K562 (cell line): Measurements from ENCODE around the gene CCDC33. TPM values are rescaled to one million over a fixed set of nuclear protein-coding genes. Genes with fewer than 3 reads are reported as not detected.

ENCODE experiments used
- ATAC-seq: fragments of 200-7000 bp; cut with Tn5 transposase; 3 replicates; pipeline ENCODE4 v1.9.1; 2020; ENCODE audit warnings: moderate library complexity
- BruUV-seq: library from RNA; stranded (reverse); fragments of 400-500 nt; replicated peaks from 2 replicates; lab custom pipeline; 2021; lab: Mats Ljungman, UMichigan
- CTCF ChIA-PET: fragments of 300-600 bp; formaldehyde crosslinking; extraction: SDS; loops from one replicate; lab custom pipeline; 2021; ENCODE audit warnings: low intra/inter-chr PET ratio; lab: Yijun Ruan, JAX
- POLR2A ChIA-PET: fragments of 300-600, 350-650 bp; sonication (Branson Sonifier 250); formaldehyde crosslinking; extraction: SDS; loops from one replicate; lab custom pipeline; 2021; ENCODE audit warnings: antibody characterized with exemption, inconsistent platforms; lab: Yijun Ruan, JAX
- DNase-seq, 4 experiments: peaks; one replicate each; pipeline versions ENCODE4 v3.0.0 to v3.0.0-alpha.2; 2011 to 2018; ENCODE audit warnings: low spot score in 3 of 4, mixed read lengths in 3 of 4; ENCODE audit errors: extremely low read depth in 1 of 4
- FAIRE-seq: peaks from 2 replicates; lab custom pipeline; 2011; peaks lifted over from hg19 to GRCh38; lab: Jason Lieb, UNC
- H2AFZ ChIP-seq: 2 replicates; pipeline ENCODE4 v1.6.0; 2011; ENCODE audit warnings: low read depth, low read length, control low read depth, inconsistent platforms
- H3K27ac ChIP-seq: fragments of 200-600 bp; 3 replicates; pipeline ENCODE4 v1.8.0; 2011; ENCODE audit warnings: low read depth, mild to moderate bottlenecking, control low read depth, inconsistent platforms, low read length, moderate library complexity, mixed read lengths; ENCODE audit errors: extremely low read depth
- H3K27me3 ChIP-seq, 2 experiments: fragments of 300-600 bp in 1 of 2; 2 replicates in 1 of 2; 3 replicates in 1 of 2; pipeline versions ENCODE4 v1.6.0 to v1.8.0; 2011; ENCODE audit warnings: inconsistent platforms in 2 of 2, low read length in 2 of 2, mild to moderate bottlenecking in 1 of 2, mixed read lengths in 1 of 2, moderate library complexity in 1 of 2; ENCODE audit not compliant: control insufficient read depth in 2 of 2, insufficient read depth in 2 of 2
- H3K36me3 ChIP-seq: fragments of 300-600 bp; 3 replicates; pipeline ENCODE4 v1.8.0; 2011; ENCODE audit warnings: mild to moderate bottlenecking, low read length, inconsistent platforms; ENCODE audit not compliant: control insufficient read depth, insufficient read depth
- H3K4me1 ChIP-seq, 2 experiments: fragments of 200-600 bp in 1 of 2; replicated peaks in 1 of 2; 2 replicates in 1 of 2; 3 replicates in 1 of 2; pipeline versions ENCODE4 v1.5.1 to v1.8.0; 2011; ENCODE audit warnings: inconsistent platforms in 2 of 2, low read length in 2 of 2, mild to moderate bottlenecking in 1 of 2, mixed read lengths in 1 of 2, moderate library complexity in 1 of 2; ENCODE audit not compliant: control insufficient read depth in 2 of 2, insufficient read depth in 2 of 2
- H3K4me2 ChIP-seq: 2 replicates; pipeline ENCODE4 v1.6.1; 2011; ENCODE audit warnings: low read length, control low read depth, inconsistent platforms, mixed read lengths; ENCODE audit not compliant: insufficient read depth
- H3K4me3 ChIP-seq: fragments of 200-600 bp; sonication (generic), shearing (Covaris generic); 2 replicates; pipeline ENCODE4 v1.5.1; 2016; ENCODE audit warnings: control low read depth, inconsistent platforms
- H3K79me2 ChIP-seq: fragments of 200-600 bp; 3 replicates; pipeline ENCODE4 v1.8.0; 2011; ENCODE audit warnings: low read length, inconsistent platforms; ENCODE audit not compliant: control insufficient read depth, insufficient read depth
- H3K9ac ChIP-seq, 2 experiments: 2 replicates each; pipeline versions ENCODE4 v1.6.0 to v1.6.1; 2011; ENCODE audit warnings: low read depth in 2 of 2, low read length in 2 of 2, control low read depth in 1 of 2, inconsistent platforms in 1 of 2, mild to moderate bottlenecking in 1 of 2, mixed read lengths in 1 of 2; ENCODE audit not compliant: insufficient read depth in 1 of 2
- H3K9me1 ChIP-seq: one replicate; pipeline ENCODE4 v1.6.0; 2011; ENCODE audit warnings: inconsistent platforms, mild to moderate bottlenecking, low read length, moderate library complexity; ENCODE audit not compliant: control insufficient read depth, insufficient read depth
- H3K9me3 ChIP-seq: replicated peaks from 2 replicates; pipeline ENCODE4 v1.5.1; 2011; ENCODE audit warnings: low read depth, low read length, inconsistent platforms; ENCODE audit not compliant: control insufficient read depth, insufficient read depth
- H4K20me1 ChIP-seq: replicated peaks from 2 replicates; pipeline ENCODE4 v1.6.1; 2011; ENCODE audit warnings: low read length, inconsistent platforms, mixed read lengths; ENCODE audit not compliant: control insufficient read depth, insufficient read depth
- MTA2 ChIP-seq: fragments of 450-650 bp; IDR thresholded peaks from 2 replicates; pipeline ENCODE4 v1.6.1; 2016; ENCODE audit warnings: low read depth
- WHSC1 ChIP-seq: IDR thresholded peaks from one replicate; pipeline ENCODE4 v1.6.1; 2012; ENCODE audit warnings: low read length, control low read depth, inconsistent platforms
- ZNF57 ChIP-seq: fragments of 450-650 bp; formaldehyde crosslinking; IDR thresholded peaks from 2 replicates; pipeline ENCODE4 v1.4.0; 2020; ENCODE audit warnings: mild to moderate bottlenecking, moderate library complexity
- WGBS: fragments of 100-300 bp; shearing (Covaris generic); methylation state at CpG from one replicate; pipeline ENCODE4 v1.1.6; 2016; ENCODE audit warnings: low coverage, mixed read lengths; ENCODE audit not compliant: insufficient coverage; ENCODE audit errors: missing lambda C conversion rate; 5-methylcytosine and 5-hydroxymethylcytosine counted together
- in situ Hi-C: fragments of 300-500 bp; cut with MboI; formaldehyde crosslinking; loops from 4 replicates; pipeline ENCODE4 v1.15.0; 2018; ENCODE audit warnings: inconsistent platforms, mixed read lengths
- intact Hi-C: fragments of 100-400 bp; cut with micrococcal nuclease; formaldehyde crosslinking; loops from 2 replicates; pipeline ENCODE4 v1.14.2; 2022
- polyA plus RNA-seq, 8 experiments: library from polyadenylated mRNA; depleted of rRNA in 4 of 8; stranded (reverse) in 5 of 8; unstranded in 3 of 8; fragments of >200 nt; fragmentation: Nextera tagmentation in 2 of 8; fragmentation: Illumina TruSeq in 1 of 8; extraction: Ambion mirVana in 2 of 8; extraction: Trizol in 1 of 8; gene quantifications; 2 replicates each; pipeline versions ENCODE4 v1.2.1 to v1.2.3, GENCODE V29; 2011 to 2014; ENCODE audit warnings: inconsistent platforms in 1 of 8, missing spikeins in 1 of 8
- total RNA-seq, 7 experiments: library from RNA; depleted of rRNA in 6 of 7; stranded (reverse); fragments of >200 nt in 6 of 7; fragmentation: Illumina TruSeq in 2 of 7; extraction: Trizol in 2 of 7; gene quantifications; 2 replicates each; pipeline versions ENCODE4 v1.2.1 to v1.2.3, GENCODE V29; 2011 to 2021; ENCODE audit warnings: low replicate concordance in 1 of 7
- TF ChIP-seq, protein P1 (sequence below), 2 experiments: fragments of 450-650 bp in 1 of 2; sonication (generic) in 1 of 2; formaldehyde crosslinking in 1 of 2; IDR thresholded peaks in 1 of 2; conservative IDR thresholded peaks in 1 of 2; 2 replicates each; pipeline versions ENCODE4 v1.6.1 to v1.8.1; 2016 to 2023; ENCODE audit warnings: mild to moderate bottlenecking in 2 of 2, moderate library complexity in 2 of 2, inconsistent platforms in 1 of 2, missing genetic modification reagents in 1 of 2

Gene CCDC33
- total and polyA plus RNA-seq, 9 of the 15 experiments (the other 6 are each of a cell fraction or from before 2014, with no cell fraction given) = 0.08 to 1.1 (median 0.15) TPM; not detected in 4

DNA sequence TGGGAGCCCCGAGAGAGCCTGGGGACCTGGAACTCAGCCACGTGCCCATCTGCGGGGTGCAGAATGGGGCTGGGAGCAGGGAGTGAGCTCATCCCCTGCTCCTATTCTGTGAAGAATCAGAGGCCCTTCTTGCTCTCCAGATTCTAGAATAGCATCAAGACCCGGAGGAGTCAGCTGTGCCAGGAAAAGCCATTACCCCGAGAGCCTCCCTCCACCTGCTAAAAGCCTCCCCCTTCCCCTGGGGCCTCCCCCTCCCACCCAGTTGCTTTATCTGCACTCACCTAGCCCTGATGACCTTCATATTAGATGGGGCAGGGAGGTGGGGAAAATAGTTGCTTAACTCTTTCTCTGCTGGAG is 23.1 kb downstream of the CCDC33 start:
- H3K4me1 ChIP-seq = no peaks in the 10 kb centered on the region
- peaks cover 12% of the 10 kb centered on the region; the same call in 1 of the 2 replicates for H4K20me1 ChIP-seq
- H3K27me3 ChIP-seq = peaks cover 0 to 38% of the 10 kb centered on the region in 2 experiments; a peak in 2 of 5 replicates
- in situ Hi-C loops (no loop called here), intact Hi-C loops (no loop called here)
- ChIA-PET CTCF (no interaction called here), POLR2A (interaction anchor here (0.6 to 1.2 kb wide), 2 partner anchors 11 to 119 kb away, joined by 3 read pairs; no protein-coding TSS in a partner anchor)
- ATAC-seq (no peak), DNase-seq (no peak), FAIRE-seq (no peak)
- H3K79me2 ChIP-seq = no peaks in the 10 kb centered on the region
- no peak for TF ChIP-seq MTA2
- no peak for TF ChIP-seq ZNF57 (CRISPR knock-in tag)
- no peak for TF ChIP-seq WHSC1
- TF ChIP-seq, protein P1, sequence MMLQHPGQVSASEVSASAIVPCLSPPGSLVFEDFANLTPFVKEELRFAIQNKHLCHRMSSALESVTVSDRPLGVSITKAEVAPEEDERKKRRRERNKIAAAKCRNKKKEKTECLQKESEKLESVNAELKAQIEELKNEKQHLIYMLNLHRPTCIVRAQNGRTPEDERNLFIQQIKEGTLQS (IDR thresholded peaks at IDR 0.05) = no peak
- TF ChIP-seq, protein P1 (CRISPR knock-in tag; conservative IDR thresholded peaks at IDR 0.05) = no peak
- H2AFZ ChIP-seq = no peak overlapping the region
- H3K4me3 ChIP-seq = no peak overlapping the region
- no peak overlapping the region for H3K9ac ChIP-seq
- H3K9me3 ChIP-seq = no peaks in the 10 kb centered on the region
- H3K9me1 ChIP-seq = peaks cover 3% of the 10 kb centered on the region
- H3K27ac ChIP-seq = no peak overlapping the region
- 0% methylated on average over 5 of the region's 5 CpGs for WGBS
- BruUV-seq = no TSS peak
- no peak overlapping the region for H3K4me2 ChIP-seq
- H3K36me3 ChIP-seq = no peaks in the 10 kb centered on the region
